ENCODE measurements around the gene PLPPR1.

The PLPPR1 gene

GRCh38 chr9:101140764-101141163, 112.2 kb downstream of the PLPPR1 start:
- Histone ChIP-seq H3K9me3 (ENCODE audit: low read length) (no peaks in the 10 kb centered on the region), H4K20me1 (ENCODE audit: insufficient read depth, low read length) (no peaks in the 10 kb centered on the region), H3K4me3 (ENCODE audit: low read depth, low read length, poor library complexity, severe bottlenecking) (no peak overlapping the region), H3K9ac (ENCODE audit: low read length) (no peak overlapping the region), H3K9me2 (ENCODE audit: low read depth, low read length) (no peaks in the 10 kb centered on the region), H3K4me1 (ENCODE audit: insufficient read depth, low read length, severe bottlenecking) (no peaks in the 10 kb centered on the region), H2AFZ (ENCODE audit: low read length) (no peak overlapping the region), H3F3A (ENCODE audit: insufficient read depth, low read length) (no peaks in the 10 kb centered on the region), H3K79me2 (ENCODE audit: insufficient read depth, low read length) (no peaks in the 10 kb centered on the region), H3K27ac (ENCODE audit: low read depth, low read length, poor library complexity, severe bottlenecking) (no peak overlapping the region), H3K4me2 (ENCODE audit: low read length) (no peak overlapping the region), H3K27me3 (ENCODE audit: insufficient read depth, low read length) (no peaks in the 10 kb centered on the region), H3K36me3 (ENCODE audit: insufficient read depth, low read length) (no peaks in the 10 kb centered on the region)
- no peak for TF ChIP-seq EZH2 (IDR thresholded peaks at IDR 0.05; ENCODE audit: borderline replicate concordance, low read length)
- TF ChIP-seq CTCF (IDR thresholded peaks at IDR 0.05; ENCODE audit: low read length): no peak

GRCh38 chr9:101146508-101146907, 118.0 kb downstream of the PLPPR1 start:
- Histone ChIP-seq H3K9me3 (ENCODE audit: low read length) (no peaks in the 10 kb centered on the region), H3K9me2 (ENCODE audit: low read depth, low read length) (no peaks in the 10 kb centered on the region), H3K27ac (ENCODE audit: low read depth, low read length, poor library complexity, severe bottlenecking) (no peak overlapping the region), H3F3A (ENCODE audit: insufficient read depth, low read length) (no peaks in the 10 kb centered on the region), H2AFZ (ENCODE audit: low read length) (no peak overlapping the region), H4K20me1 (ENCODE audit: insufficient read depth, low read length) (no peaks in the 10 kb centered on the region), H3K4me1 (ENCODE audit: insufficient read depth, low read length, severe bottlenecking) (no peaks in the 10 kb centered on the region), H3K36me3 (ENCODE audit: insufficient read depth, low read length) (no peaks in the 10 kb centered on the region), H3K79me2 (ENCODE audit: insufficient read depth, low read length) (no peaks in the 10 kb centered on the region), H3K4me3 (ENCODE audit: low read depth, low read length, poor library complexity, severe bottlenecking) (no peak overlapping the region), H3K4me2 (ENCODE audit: low read length) (no peak overlapping the region), H3K9ac (ENCODE audit: low read length) (no peak overlapping the region), H3K27me3 (ENCODE audit: insufficient read depth, low read length) (no peaks in the 10 kb centered on the region)
- no peak for TF ChIP-seq EZH2 (IDR thresholded peaks at IDR 0.05; ENCODE audit: borderline replicate concordance, low read length)
- no peak for TF ChIP-seq CTCF (IDR thresholded peaks at IDR 0.05; ENCODE audit: low read length)

GRCh38 chr9:101148344-101148743, 119.8 kb downstream of the PLPPR1 start:
- no peaks in the 10 kb centered on the region for H3K27me3 ChIP-seq (ENCODE audit: insufficient read depth, low read length)
- H3K4me3 ChIP-seq (ENCODE audit: low read depth, low read length, poor library complexity, severe bottlenecking): no peak overlapping the region
- no peaks in the 10 kb centered on the region for H4K20me1 ChIP-seq (ENCODE audit: insufficient read depth, low read length)
- H3K4me1 ChIP-seq (ENCODE audit: insufficient read depth, low read length, severe bottlenecking): no peaks in the 10 kb centered on the region
- H3F3A ChIP-seq (ENCODE audit: insufficient read depth, low read length): no peaks in the 10 kb centered on the region
- no peak overlapping the region for H3K4me2 ChIP-seq (ENCODE audit: low read length)
- H3K79me2 ChIP-seq (ENCODE audit: insufficient read depth, low read length): no peaks in the 10 kb centered on the region
- H3K9ac ChIP-seq (ENCODE audit: low read length): no peak overlapping the region
- TF ChIP-seq EZH2 (IDR thresholded peaks at IDR 0.05; ENCODE audit: borderline replicate concordance, low read length) (no peak), CTCF (IDR thresholded peaks at IDR 0.05; ENCODE audit: low read length) (no peak)
- H3K27ac ChIP-seq (ENCODE audit: low read depth, low read length, poor library complexity, severe bottlenecking): no peak overlapping the region
- H2AFZ ChIP-seq (ENCODE audit: low read length): no peak overlapping the region
- H3K36me3 ChIP-seq (ENCODE audit: insufficient read depth, low read length): no peaks in the 10 kb centered on the region
- H3K9me2 ChIP-seq (ENCODE audit: low read depth, low read length): no peaks in the 10 kb centered on the region
- H3K9me3 ChIP-seq (ENCODE audit: low read length): no peaks in the 10 kb centered on the region

Measured in OCI-LY1 (cell line).